GM23338 (cell line): ENCODE data around the gene USP15. TPM values are rescaled to one million over a fixed set of nuclear protein-coding genes. Genes with fewer than 3 reads are reported as not detected.

Experiments
- ATAC-seq: fragments of 200-7000 bp; cut with Tn5 transposase; 3 replicates; pipeline ENCODE4 v1.9.1; 2020
- DNase-seq: peaks from one replicate; pipeline ENCODE4 v3.0.0-alpha.2; 2015; ENCODE audit warnings: low spot score
- H2AFZ ChIP-seq: fragments of 200-600 bp; sonication (generic); 2 replicates; pipeline ENCODE4 v1.8.0; 2016; ENCODE audit warnings: antibody characterized with exemption, mild to moderate bottlenecking, moderate library complexity
- H3F3A ChIP-seq: fragments of 200-600 bp; sonication (generic); replicated peaks from 2 replicates; pipeline ENCODE4 v1.8.0; 2017; ENCODE audit warnings: antibody characterized with exemption, mixed run types, low read depth
- H3K27ac ChIP-seq: fragments of 200-600 bp; sonication (generic); 2 replicates; pipeline ENCODE4 v1.6.1; 2016; ENCODE audit warnings: low read depth
- H3K27me3 ChIP-seq: fragments of 200-600 bp; sonication (generic); 2 replicates; pipeline ENCODE4 v1.8.0; 2016; ENCODE audit warnings: mild to moderate bottlenecking, mixed run types, moderate library complexity; ENCODE audit not compliant: insufficient read depth
- H3K36me3 ChIP-seq: fragments of 200-600 bp; sonication (generic); 2 replicates; pipeline ENCODE4 v1.8.0; 2016; ENCODE audit warnings: mild to moderate bottlenecking; ENCODE audit not compliant: insufficient read depth
- H3K4me1 ChIP-seq: fragments of 200-600 bp; sonication (generic); 2 replicates; pipeline ENCODE4 v1.8.0; 2016; ENCODE audit warnings: mild to moderate bottlenecking, moderate library complexity; ENCODE audit not compliant: insufficient read depth
- H3K4me2 ChIP-seq: fragments of 200-600 bp; sonication (generic); 2 replicates; pipeline ENCODE4 v1.7.1; 2017; ENCODE audit warnings: mixed run types
- H3K4me3 ChIP-seq: fragments of 200-600 bp; sonication (generic); 2 replicates; pipeline ENCODE4 v1.6.1; 2016; ENCODE audit warnings: mixed run types
- H3K79me2 ChIP-seq: fragments of 200-600 bp; sonication (generic); replicated peaks from 2 replicates; pipeline ENCODE4 v1.8.0; 2017; ENCODE audit warnings: mild to moderate bottlenecking; ENCODE audit not compliant: insufficient read depth
- H3K9me2 ChIP-seq: fragments of 200-600 bp; sonication (generic); 2 replicates; pipeline ENCODE4 v1.8.0; 2017; ENCODE audit not compliant: insufficient read depth
- H4K20me1 ChIP-seq: fragments of 200-600 bp; sonication (generic); replicated peaks from 2 replicates; pipeline ENCODE4 v1.8.0; 2017; ENCODE audit warnings: mild to moderate bottlenecking; ENCODE audit not compliant: insufficient read depth
- H3K27ac Mint-ChIP-seq: 2 replicates; pipeline ENCODE4 v1.8.0; 2020; ENCODE audit warnings: inconsistent platforms, mild to moderate bottlenecking, moderate library complexity, mixed read lengths
- H3K27me3 Mint-ChIP-seq: 3 replicates; pipeline ENCODE4 v1.8.0; 2022; ENCODE audit warnings: low read depth, mild to moderate bottlenecking, moderate library complexity, mixed read lengths, inconsistent platforms; ENCODE audit not compliant: insufficient read depth, poor library complexity
- H3K36me3 Mint-ChIP-seq: 3 replicates; pipeline ENCODE4 v1.8.0; 2021; ENCODE audit warnings: low read depth, mild to moderate bottlenecking, inconsistent platforms, moderate library complexity, mixed read lengths
- H3K4me1 Mint-ChIP-seq: 3 replicates; pipeline ENCODE4 v1.8.0; 2020; ENCODE audit warnings: mild to moderate bottlenecking, inconsistent platforms, mixed read lengths
- H3K4me3 Mint-ChIP-seq: 3 replicates; pipeline ENCODE4 v1.8.0; 2021; ENCODE audit warnings: moderate library complexity, mild to moderate bottlenecking, inconsistent platforms, mixed read lengths
- H3K9me3 Mint-ChIP-seq: 3 replicates; pipeline ENCODE4 v1.8.0; 2020; ENCODE audit warnings: moderate library complexity, mild to moderate bottlenecking, inconsistent platforms, mixed read lengths
- EZH2 ChIP-seq: fragments of 200-600 bp; sonication (generic); IDR thresholded peaks from one replicate; pipeline ENCODE4 v1.8.0; 2017; ENCODE audit warnings: antibody characterized with exemption, mild to moderate bottlenecking, low read depth; ENCODE audit not compliant: unreplicated experiment
- EZH2phosphoT487 ChIP-seq: fragments of 200-600 bp; sonication (generic); IDR thresholded peaks from one replicate; pipeline ENCODE4 v1.8.1; 2018; ENCODE audit warnings: antibody characterized with exemption; ENCODE audit not compliant: unreplicated experiment
- JUNB ChIP-seq: IDR thresholded peaks from one replicate; pipeline ENCODE4 v1.6.1; 2016; ENCODE audit warnings: antibody characterized with exemption; ENCODE audit not compliant: unreplicated experiment
- POLR2AphosphoS5 ChIP-seq: IDR thresholded peaks from 2 replicates; pipeline ENCODE4 v1.6.1; 2016; ENCODE audit warnings: antibody characterized with exemption, low read depth
- STAT1 ChIP-seq: IDR thresholded peaks from one replicate; pipeline ENCODE4 v1.6.1; 2016; ENCODE audit warnings: antibody characterized with exemption; ENCODE audit not compliant: unreplicated experiment
- ZNF114 ChIP-seq: fragments of 250-450 bp; sonication (Bioruptor Pico); IDR thresholded peaks from 2 replicates; pipeline ENCODE4 v1.5.0; 2020; ENCODE audit warnings: mild to moderate bottlenecking, moderate library complexity
- ZNF331 ChIP-seq: fragments of 250-450 bp; sonication (Bioruptor Pico); IDR thresholded peaks from 2 replicates; pipeline ENCODE4 v1.5.0; 2020; ENCODE audit warnings: low read depth, mild to moderate bottlenecking, moderate library complexity
- polyA plus RNA-seq: library from polyadenylated mRNA; unstranded; fragments of >200 nt; fragmentation: Nextera tagmentation; extraction: Ambion mirVana; gene quantifications from 2 replicates; pipeline ENCODE4 v1.2.1, GENCODE V29; 2016
- total RNA-seq: library from RNA; depleted of rRNA; stranded (reverse); fragments of >200 nt; shearing (Covaris generic); gene quantifications from 2 replicates; pipeline ENCODE4 v1.2.3, GENCODE V29; 2014
- TF ChIP-seq, protein P1 (sequence below): IDR thresholded peaks from one replicate; pipeline ENCODE4 v1.6.1; 2018; ENCODE audit warnings: antibody characterized with exemption; ENCODE audit not compliant: unreplicated experiment
- TF ChIP-seq, protein P2 (sequence below), 2 experiments: fragments of 200-600 bp in 1 of 2; sonication (generic) in 1 of 2; conservative IDR thresholded peaks; 2 replicates each; pipeline versions ENCODE4 v1.5.1 to v1.6.1; 2016 to 2017; ENCODE audit warnings: antibody characterized with exemption in 2 of 2, low read depth in 2 of 2, mild to moderate bottlenecking in 2 of 2, moderate library complexity in 1 of 2

USP15 gene
- total and polyA plus RNA-seq, 2 experiments from 2014 or later, result 29.5 to 60.3 TPM

DNA sequence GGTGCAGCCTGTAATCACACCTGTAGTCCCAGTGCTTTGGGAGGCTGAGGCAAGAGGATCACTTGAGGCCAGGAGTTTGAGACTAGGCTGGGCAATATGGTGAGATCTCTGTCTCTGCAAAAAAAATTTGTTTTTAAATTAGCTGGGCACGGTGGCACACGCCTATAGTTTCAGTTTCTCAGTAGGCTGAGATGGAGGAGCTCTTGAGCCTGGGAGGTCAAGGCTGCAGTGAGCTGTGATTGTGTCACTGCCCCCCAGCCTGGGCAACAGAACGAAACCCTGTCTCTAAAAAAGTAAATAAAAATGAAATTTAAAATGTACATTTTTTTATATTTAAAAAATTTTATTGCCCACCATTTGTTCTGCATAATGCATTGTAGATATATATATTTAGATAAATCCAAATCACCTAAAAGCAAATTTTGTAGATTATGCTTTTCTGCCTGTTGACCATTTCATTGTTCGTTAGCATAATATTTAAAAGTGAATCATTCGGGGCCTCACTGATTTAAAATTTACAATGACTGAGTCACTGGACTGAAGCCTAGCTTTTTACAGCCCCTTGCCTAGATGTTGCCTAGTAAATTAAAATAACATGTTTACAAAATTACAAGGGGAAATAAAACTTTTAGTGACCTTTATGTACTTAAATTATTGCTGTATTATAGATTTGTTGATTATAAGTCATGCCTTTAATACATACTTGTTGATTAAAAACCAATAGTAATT lies 87.9 kb downstream of the USP15 start:
- Histone ChIP-seq H3K4me1 (no peaks in the 10 kb centered on the region), H3K27ac (no peak overlapping the region), H3K27me3 (no peaks in the 10 kb centered on the region), H3K9me2 (no peaks in the 10 kb centered on the region), H3K79me2 (no peaks in the 10 kb centered on the region), H2AFZ (no peak overlapping the region), H4K20me1 (no peaks in the 10 kb centered on the region), H3K4me3 (no peak overlapping the region), H3K4me2 (no peak overlapping the region), H3F3A (no peaks in the 10 kb centered on the region), H3K36me3 (no peaks in the 10 kb centered on the region; the same call in 1 of the 2 replicates)
- Mint-ChIP-seq H3K36me3 (peaks cover 26% of the 10 kb centered on the region), H3K4me1 (peaks cover 2% of the 10 kb centered on the region; the same call in 2 of the 3 replicates), H3K27ac (no peak overlapping the region), H3K9me3 (peaks cover 5% of the 10 kb centered on the region; the same call in 1 of the 3 replicates), H3K27me3 (no peaks in the 10 kb centered on the region), H3K4me3 (no peak overlapping the region)
- DNase-seq, result no peak
- TF ChIP-seq, protein P1, sequence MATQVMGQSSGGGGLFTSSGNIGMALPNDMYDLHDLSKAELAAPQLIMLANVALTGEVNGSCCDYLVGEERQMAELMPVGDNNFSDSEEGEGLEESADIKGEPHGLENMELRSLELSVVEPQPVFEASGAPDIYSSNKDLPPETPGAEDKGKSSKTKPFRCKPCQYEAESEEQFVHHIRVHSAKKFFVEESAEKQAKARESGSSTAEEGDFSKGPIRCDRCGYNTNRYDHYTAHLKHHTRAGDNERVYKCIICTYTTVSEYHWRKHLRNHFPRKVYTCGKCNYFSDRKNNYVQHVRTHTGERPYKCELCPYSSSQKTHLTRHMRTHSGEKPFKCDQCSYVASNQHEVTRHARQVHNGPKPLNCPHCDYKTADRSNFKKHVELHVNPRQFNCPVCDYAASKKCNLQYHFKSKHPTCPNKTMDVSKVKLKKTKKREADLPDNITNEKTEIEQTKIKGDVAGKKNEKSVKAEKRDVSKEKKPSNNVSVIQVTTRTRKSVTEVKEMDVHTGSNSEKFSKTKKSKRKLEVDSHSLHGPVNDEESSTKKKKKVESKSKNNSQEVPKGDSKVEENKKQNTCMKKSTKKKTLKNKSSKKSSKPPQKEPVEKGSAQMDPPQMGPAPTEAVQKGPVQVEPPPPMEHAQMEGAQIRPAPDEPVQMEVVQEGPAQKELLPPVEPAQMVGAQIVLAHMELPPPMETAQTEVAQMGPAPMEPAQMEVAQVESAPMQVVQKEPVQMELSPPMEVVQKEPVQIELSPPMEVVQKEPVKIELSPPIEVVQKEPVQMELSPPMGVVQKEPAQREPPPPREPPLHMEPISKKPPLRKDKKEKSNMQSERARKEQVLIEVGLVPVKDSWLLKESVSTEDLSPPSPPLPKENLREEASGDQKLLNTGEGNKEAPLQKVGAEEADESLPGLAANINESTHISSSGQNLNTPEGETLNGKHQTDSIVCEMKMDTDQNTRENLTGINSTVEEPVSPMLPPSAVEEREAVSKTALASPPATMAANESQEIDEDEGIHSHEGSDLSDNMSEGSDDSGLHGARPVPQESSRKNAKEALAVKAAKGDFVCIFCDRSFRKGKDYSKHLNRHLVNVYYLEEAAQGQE, result no peak
- TF ChIP-seq, protein P2, sequence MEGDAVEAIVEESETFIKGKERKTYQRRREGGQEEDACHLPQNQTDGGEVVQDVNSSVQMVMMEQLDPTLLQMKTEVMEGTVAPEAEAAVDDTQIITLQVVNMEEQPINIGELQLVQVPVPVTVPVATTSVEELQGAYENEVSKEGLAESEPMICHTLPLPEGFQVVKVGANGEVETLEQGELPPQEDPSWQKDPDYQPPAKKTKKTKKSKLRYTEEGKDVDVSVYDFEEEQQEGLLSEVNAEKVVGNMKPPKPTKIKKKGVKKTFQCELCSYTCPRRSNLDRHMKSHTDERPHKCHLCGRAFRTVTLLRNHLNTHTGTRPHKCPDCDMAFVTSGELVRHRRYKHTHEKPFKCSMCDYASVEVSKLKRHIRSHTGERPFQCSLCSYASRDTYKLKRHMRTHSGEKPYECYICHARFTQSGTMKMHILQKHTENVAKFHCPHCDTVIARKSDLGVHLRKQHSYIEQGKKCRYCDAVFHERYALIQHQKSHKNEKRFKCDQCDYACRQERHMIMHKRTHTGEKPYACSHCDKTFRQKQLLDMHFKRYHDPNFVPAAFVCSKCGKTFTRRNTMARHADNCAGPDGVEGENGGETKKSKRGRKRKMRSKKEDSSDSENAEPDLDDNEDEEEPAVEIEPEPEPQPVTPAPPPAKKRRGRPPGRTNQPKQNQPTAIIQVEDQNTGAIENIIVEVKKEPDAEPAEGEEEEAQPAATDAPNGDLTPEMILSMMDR (conservative IDR thresholded peaks at IDR 0.05; ENCODE audit: low read depth in 2 of 2), result no peak
- TF ChIP-seq ZNF331 (no peak), POLR2AphosphoS5 (no peak), EZH2phosphoT487 (no peak)
- ATAC-seq, result no peak

DNA sequence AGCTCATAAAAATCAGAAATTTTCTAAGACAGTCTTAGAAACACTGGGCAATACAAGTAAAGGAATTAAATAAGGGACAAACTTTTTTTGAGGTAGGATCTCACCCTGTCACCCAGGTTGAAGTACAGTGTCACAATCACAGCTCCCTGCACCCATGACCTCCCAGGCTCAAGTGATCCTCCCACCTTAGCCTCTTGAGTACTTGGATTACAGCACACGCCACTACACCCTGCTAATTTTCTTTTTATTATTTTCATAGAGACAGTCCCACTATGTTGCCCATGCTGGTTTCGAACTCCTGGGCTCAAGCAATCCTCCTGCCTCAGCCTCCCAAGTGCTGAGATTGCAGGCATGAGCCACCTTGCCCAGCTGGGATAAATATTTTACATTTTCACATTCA lies 90.3 kb downstream of the USP15 start:
- no peak overlapping the region for H3K4me3 Mint-ChIP-seq
- H3K4me2 ChIP-seq, result no peak overlapping the region
- no peak overlapping the region for H3K27ac ChIP-seq
- no peaks in the 10 kb centered on the region for H3K27me3 ChIP-seq
- ATAC-seq (no peak), DNase-seq (no peak)
- H2AFZ ChIP-seq, result no peak overlapping the region
- H3K79me2 ChIP-seq, result no peaks in the 10 kb centered on the region
- TF ChIP-seq ZNF114 (CRISPR knock-in tag) (no peak), JUNB (no peak), EZH2 (no peak), POLR2AphosphoS5 (no peak), STAT1 (no peak)
- TF ChIP-seq, protein P1, result no peak
- TF ChIP-seq, protein P2 (conservative IDR thresholded peaks at IDR 0.05; ENCODE audit: low read depth in 2 of 2), result no peak
- H3K9me3 Mint-ChIP-seq, result no peaks in the 10 kb centered on the region
- H3K36me3 Mint-ChIP-seq, result peaks cover 3% of the 10 kb centered on the region; the same call in 2 of the 3 replicates
- H3K27me3 Mint-ChIP-seq, result no peaks in the 10 kb centered on the region
- H3K27ac Mint-ChIP-seq, result no peak overlapping the region
- H3K36me3 ChIP-seq, result no peaks in the 10 kb centered on the region; the same call in 1 of the 2 replicates
- peaks cover 5% of the 10 kb centered on the region; the same call in 2 of the 3 replicates for H3K4me1 Mint-ChIP-seq
- H3K9me2 ChIP-seq, result no peaks in the 10 kb centered on the region
- H3F3A ChIP-seq, result no peaks in the 10 kb centered on the region
- H4K20me1 ChIP-seq, result no peaks in the 10 kb centered on the region
- H3K4me3 ChIP-seq, result no peak overlapping the region
- H3K4me1 ChIP-seq, result no peaks in the 10 kb centered on the region
